ENCODE data around the gene PKIB. TPM values are rescaled to one million over a fixed set of nuclear protein-coding genes. Genes with fewer than 3 reads are reported as not detected.
A peak's percentile ranks its signal among the peaks of the same experiment; 100 is the strongest.
"Not testable (repeated sequence)": the region's sequence is repeated elsewhere in the genome, so short reads cannot be mapped to it uniquely, and the experiment has no call there.

Gene PKIB
- total RNA-seq, 2 donors from 2014 or later = 46.0 to 56.1 TPM

GRCh38 chr6:122641819-122642218 is 31.6 kb downstream of the PKIB start:
- Mint-ChIP-seq H3K9me3 (no peaks in the 10 kb centered on the region), H3K4me1 (peaks cover 65% of the 10 kb centered on the region), H3K27me3 (ENCODE audit: insufficient read depth) (no peaks in the 10 kb centered on the region), H3K27ac (peak overlapping the region; percentile 78), H3K4me3 (no peak overlapping the region), H3K36me3 (ENCODE audit: low read depth) (peaks cover 15% of the 10 kb centered on the region)
- no peak overlapping the region for H3K27ac ChIP-seq (ENCODE audit: low read depth, low read length)
- no peak overlapping the region for H3K4me3 ChIP-seq (ENCODE audit: low read length)
- H3K4me1 ChIP-seq (ENCODE audit: control insufficient read depth, insufficient read depth, low read length) = peaks cover 8% of the 10 kb centered on the region
- H3K36me3 ChIP-seq (ENCODE audit: control insufficient read depth, insufficient read depth, low read length) = no peaks in the 10 kb centered on the region
- no peaks in the 10 kb centered on the region for H3K9me3 ChIP-seq (ENCODE audit: control insufficient read depth, low read length)
- no peak for DNase-seq
- no peak overlapping the region for H3K9ac ChIP-seq (ENCODE audit: extremely low read depth, low read length, poor library complexity, severe bottlenecking)
- no peaks in the 10 kb centered on the region for H3K27me3 ChIP-seq (ENCODE audit: control insufficient read depth, insufficient read depth, low read length, poor library complexity, severe bottlenecking)
- TF ChIP-seq CTCF (conservative IDR thresholded peaks at IDR 0.05) = no peak
- WGBS, 2 experiments (ENCODE audit: insufficient coverage in 1 of 2, insufficient read length in 1 of 2) = 79 to 88% methylated on average over 2 to 3 of the region's 3 CpGs

- H3K4me1 ChIP-seq (ENCODE audit: control insufficient read depth, insufficient read depth, low read length); H3K36me3 ChIP-seq (ENCODE audit: control insufficient read depth, insufficient read depth, low read length); H3K9ac ChIP-seq (ENCODE audit: extremely low read depth, low read length, poor library complexity, severe bottlenecking); H3K27me3 ChIP-seq (ENCODE audit: control insufficient read depth, insufficient read depth, low read length, poor library complexity, severe bottlenecking); H3K27me3 Mint-ChIP-seq (ENCODE audit: insufficient read depth); H3K27ac ChIP-seq (ENCODE audit: low read depth, low read length); DNase-seq; H3K9me3 Mint-ChIP-seq; H3K4me3 ChIP-seq (ENCODE audit: low read length); H3K9me3 ChIP-seq (ENCODE audit: control insufficient read depth, low read length); H3K4me3 Mint-ChIP-seq: not testable (repeated sequence)
- H3K27ac Mint-ChIP-seq = peak overlapping the region; percentile 20
- peaks cover 15% of the 10 kb centered on the region for H3K36me3 Mint-ChIP-seq (ENCODE audit: low read depth)
- peaks cover 65% of the 10 kb centered on the region for H3K4me1 Mint-ChIP-seq
- 87 to 100% methylated on average over 1 of the region's 1 CpG for WGBS, 2 experiments (ENCODE audit: insufficient coverage in 1 of 2, insufficient read length in 1 of 2)
Measured at GRCh38 chr6:122642604-122643003, 32.4 kb downstream of the PKIB start.

GRCh38 chr6:122645256-122645655 is 35.1 kb downstream of the PKIB start:
- Mint-ChIP-seq H3K27me3 (ENCODE audit: insufficient read depth) (no peaks in the 10 kb centered on the region), H3K27ac (peak overlapping the region; percentile 78), H3K9me3 (no peaks in the 10 kb centered on the region), H3K4me1 (peaks cover 44% of the 10 kb centered on the region), H3K4me3 (no peak overlapping the region), H3K36me3 (ENCODE audit: low read depth) (peaks cover 7% of the 10 kb centered on the region)
- H3K4me3 ChIP-seq (ENCODE audit: low read length) = no peak overlapping the region
- no peak overlapping the region for H3K9ac ChIP-seq (ENCODE audit: extremely low read depth, low read length, poor library complexity, severe bottlenecking)
- H3K27ac ChIP-seq (ENCODE audit: low read depth, low read length) = no peak overlapping the region
- H3K27me3 ChIP-seq (ENCODE audit: control insufficient read depth, insufficient read depth, low read length, poor library complexity, severe bottlenecking) = no peaks in the 10 kb centered on the region
- peak; percentile 71 for DNase-seq
- no peak for TF ChIP-seq CTCF (conservative IDR thresholded peaks at IDR 0.05)
- no peaks in the 10 kb centered on the region for H3K36me3 ChIP-seq (ENCODE audit: control insufficient read depth, insufficient read depth, low read length)
- no peaks in the 10 kb centered on the region for H3K9me3 ChIP-seq (ENCODE audit: control insufficient read depth, low read length)
- WGBS, 2 experiments (ENCODE audit: insufficient coverage in 1 of 2, insufficient read length in 1 of 2) = 80 to 90% methylated on average over 3 to 4 of the region's 4 CpGs
- peaks cover 8% of the 10 kb centered on the region for H3K4me1 ChIP-seq (ENCODE audit: control insufficient read depth, insufficient read depth, low read length)

DNA sequence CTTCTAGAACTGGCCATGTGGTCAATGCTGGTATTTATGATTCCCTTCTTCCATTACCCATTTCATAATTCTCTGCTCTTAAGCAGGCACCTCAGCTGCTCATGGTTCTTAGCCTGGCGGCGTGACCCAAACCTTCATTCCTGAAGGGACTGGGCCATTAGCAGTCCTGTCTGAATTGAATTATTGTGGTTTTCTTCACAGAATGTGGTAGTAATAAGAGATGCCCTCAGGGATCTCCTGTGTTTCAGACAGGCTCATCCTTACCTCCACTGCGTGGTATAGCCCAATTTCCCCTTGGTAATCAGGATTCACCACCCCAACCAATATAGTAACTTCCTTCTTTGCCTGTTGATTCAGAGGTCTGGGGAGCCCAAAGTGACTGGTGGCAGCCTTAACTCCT is 37.6 kb downstream of the PKIB start:
- Mint-ChIP-seq H3K36me3 (ENCODE audit: low read depth) (peaks cover 2% of the 10 kb centered on the region), H3K9me3 (no peaks in the 10 kb centered on the region), H3K27me3 (ENCODE audit: insufficient read depth) (no peaks in the 10 kb centered on the region), H3K27ac (no peak overlapping the region), H3K4me1 (peaks cover 36% of the 10 kb centered on the region), H3K4me3 (no peak overlapping the region)
- H3K9me3 ChIP-seq (ENCODE audit: control insufficient read depth, low read length) = no peaks in the 10 kb centered on the region
- no peaks in the 10 kb centered on the region for H3K27me3 ChIP-seq (ENCODE audit: control insufficient read depth, insufficient read depth, low read length, poor library complexity, severe bottlenecking)
- no peak for TF ChIP-seq CTCF (conservative IDR thresholded peaks at IDR 0.05)
- H3K4me3 ChIP-seq (ENCODE audit: low read length) = no peak overlapping the region
- H3K27ac ChIP-seq (ENCODE audit: low read depth, low read length) = no peak overlapping the region
- 78% methylated on average over 3 of the region's 3 CpGs; no CpG with 5 or more reads in 1 of the 2 experiments for WGBS, 2 experiments (ENCODE audit: insufficient coverage in 1 of 2, insufficient read length in 1 of 2)
- no peaks in the 10 kb centered on the region for H3K36me3 ChIP-seq (ENCODE audit: control insufficient read depth, insufficient read depth, low read length)
- no peak for DNase-seq
- peaks cover 4% of the 10 kb centered on the region for H3K4me1 ChIP-seq (ENCODE audit: control insufficient read depth, insufficient read depth, low read length)
- H3K9ac ChIP-seq (ENCODE audit: extremely low read depth, low read length, poor library complexity, severe bottlenecking) = no peak overlapping the region
